ENCODE results near the gene PXDN. TPM values are rescaled to one million over a fixed set of nuclear protein-coding genes. Genes with fewer than 3 reads are reported as not detected.

Gene PXDN
- total and polyA plus RNA-seq, 2 donors (not counting 1 experiment from before 2014, with no cell fraction given), result 0.21 to 1.4 TPM

GRCh38 chr2:1586923-1587840, 157.1 kb downstream of the PXDN start:
- Mint-ChIP-seq H3K9me3 (ENCODE audit: insufficient read depth) (peaks cover 3% of the 10 kb centered on the region), H3K4me1 (no peaks in the 10 kb centered on the region), H3K4me3 (no peak overlapping the region), H3K27ac (no peak overlapping the region), H3K27me3 (peaks cover 20% of the 10 kb centered on the region)
- DNase-seq (no peak), ATAC-seq (ENCODE audit: low read depth) (no peak)
- intact Hi-C loops (cut with micrococcal nuclease), result no loop called here
- Histone ChIP-seq H3K4me1 (ENCODE audit: control insufficient read depth in 2 of 2, insufficient read depth in 2 of 2, low read length in 2 of 2) (no peaks in the 10 kb centered on the region), H3K27ac (ENCODE audit: low read length in 2 of 2) (no peak overlapping the region), H3K27me3 (replicated peaks in 1 of 4; ENCODE audit: control extremely low read depth in 1 of 4, control insufficient read depth in 3 of 4, insufficient read depth in 4 of 4, low read length in 3 of 4) (peaks cover 0 to 41% (median 4%) of the 10 kb centered on the region in 4 experiments), H3K36me3 (replicated peaks in 1 of 2; ENCODE audit: control extremely low read depth in 1 of 2, control insufficient read depth in 1 of 2, extremely low read depth in 1 of 2, insufficient read depth in 2 of 2, low read length in 1 of 2) (no peaks in the 10 kb centered on the region), H3K79me2 (ENCODE audit: control insufficient read depth, insufficient read depth, low read length) (no peaks in the 10 kb centered on the region), H3K4me3 (ENCODE audit: control extremely low read depth in 1 of 5, extremely low read depth in 1 of 5, insufficient read depth in 1 of 5, low read depth in 2 of 5, low read length in 4 of 5) (no peak overlapping the region), H3K9ac (ENCODE audit: low read length) (no peak overlapping the region), H4K20me1 (ENCODE audit: control insufficient read depth, insufficient read depth, low read length, poor library complexity, severe bottlenecking) (no peaks in the 10 kb centered on the region), H2AFZ (ENCODE audit: insufficient read depth, low read depth, low read length, poor library complexity, severe bottlenecking) (no peak overlapping the region), H3K9me3 (ENCODE audit: control extremely low read depth in 1 of 3, control insufficient read depth in 2 of 3, insufficient read depth in 1 of 3, low read length in 2 of 3) (peaks cover 0 to 19% (median 0%) of the 10 kb centered on the region in 3 donors), H3K4me2 (replicated peaks; ENCODE audit: low read depth, low read length, poor library complexity, severe bottlenecking) (no peak overlapping the region)
- POLR2A ChIA-PET, result no interaction called here
- no peak for TF ChIP-seq CTCF (IDR thresholded peaks at IDR 0.05)
- no peak for TF ChIP-seq EZH2 (IDR thresholded peaks at IDR 0.05; ENCODE audit: borderline replicate concordance, insufficient read depth, low read depth, low read length, poor library complexity, severe bottlenecking)
- WGBS (ENCODE audit: insufficient coverage), result 91% methylated on average over 11 of the region's 17 CpGs
- CTCF ChIA-PET, result no interaction called here

GRCh38 chr2:1586251-1586922, 157.9 kb downstream of the PXDN start:
- CTCF ChIA-PET, result no interaction called here
- Histone ChIP-seq H4K20me1 (ENCODE audit: control insufficient read depth, insufficient read depth, low read length, poor library complexity, severe bottlenecking) (no peaks in the 10 kb centered on the region), H3K9me3 (ENCODE audit: control extremely low read depth in 1 of 3, control insufficient read depth in 2 of 3, insufficient read depth in 1 of 3, low read length in 2 of 3) (peaks cover 0 to 13% (median 0%) of the 10 kb centered on the region in 3 donors), H3K4me1 (ENCODE audit: control insufficient read depth in 2 of 2, insufficient read depth in 2 of 2, low read length in 2 of 2) (no peaks in the 10 kb centered on the region), H3K4me3 (ENCODE audit: control extremely low read depth in 1 of 5, extremely low read depth in 1 of 5, insufficient read depth in 1 of 5, low read depth in 2 of 5, low read length in 4 of 5) (no peak overlapping the region), H3K79me2 (ENCODE audit: control insufficient read depth, insufficient read depth, low read length) (no peaks in the 10 kb centered on the region), H3K9ac (ENCODE audit: low read length) (no peak overlapping the region), H2AFZ (ENCODE audit: insufficient read depth, low read depth, low read length, poor library complexity, severe bottlenecking) (no peak overlapping the region), H3K4me2 (replicated peaks; ENCODE audit: low read depth, low read length, poor library complexity, severe bottlenecking) (no peak overlapping the region), H3K27me3 (replicated peaks in 1 of 4; ENCODE audit: control extremely low read depth in 1 of 4, control insufficient read depth in 3 of 4, insufficient read depth in 4 of 4, low read length in 3 of 4) (peaks cover 0 to 34% (median 3%) of the 10 kb centered on the region in 4 experiments), H3K36me3 (replicated peaks in 1 of 2; ENCODE audit: control extremely low read depth in 1 of 2, control insufficient read depth in 1 of 2, extremely low read depth in 1 of 2, insufficient read depth in 2 of 2, low read length in 1 of 2) (no peaks in the 10 kb centered on the region), H3K27ac (ENCODE audit: low read length in 2 of 2) (no peak overlapping the region)
- Mint-ChIP-seq H3K4me1 (no peaks in the 10 kb centered on the region), H3K27me3 (peaks cover 22% of the 10 kb centered on the region), H3K27ac (no peak overlapping the region), H3K4me3 (no peak overlapping the region), H3K9me3 (ENCODE audit: insufficient read depth) (peaks cover 3% of the 10 kb centered on the region)
- 82% methylated on average over 14 of the region's 14 CpGs for WGBS (ENCODE audit: insufficient coverage)
- TF ChIP-seq EZH2 (IDR thresholded peaks at IDR 0.05; ENCODE audit: borderline replicate concordance, insufficient read depth, low read depth, low read length, poor library complexity, severe bottlenecking), result no peak
- no peak for TF ChIP-seq CTCF (IDR thresholded peaks at IDR 0.05)
- POLR2A ChIA-PET, result no interaction called here
- no peak for ATAC-seq (ENCODE audit: low read depth)
- intact Hi-C loops (cut with micrococcal nuclease), result no loop called here
- no peak for DNase-seq
